GM12892 (cell line): ENCODE measurements around the gene ICAM2.

ENCODE experiments used
- DNase-seq: peaks from one replicate; pipeline ENCODE4 v3.0.0; 2011; ENCODE audit not compliant: insufficient read length
- FAIRE-seq: peaks from 2 replicates; lab custom pipeline; 2011; peaks lifted over from hg19 to GRCh38; lab: Jason Lieb, UNC
- POLR2A ChIP-seq: IDR thresholded peaks from 2 replicates; pipeline ENCODE4 v1.6.1; 2011; ENCODE audit warnings: low read depth, low read length, control low read depth
- POLR2AphosphoS5 ChIP-seq: IDR thresholded peaks from 2 replicates; pipeline ENCODE4 v1.6.1; 2011; ENCODE audit warnings: low read depth, low read length, control low read depth
- TAF1 ChIP-seq: IDR thresholded peaks from 2 replicates; pipeline ENCODE4 v1.6.1; 2011; ENCODE audit warnings: low read depth, mild to moderate bottlenecking, control low read depth, low read length, borderline replicate concordance

ICAM2 gene

GRCh38 chr17:63998721-63999679 is 21.4 kb downstream of the ICAM2 start:
- no peak for DNase-seq
- no peak for FAIRE-seq
- TF ChIP-seq TAF1 = no peak
- TF ChIP-seq POLR2AphosphoS5 = no peak
- no peak for TF ChIP-seq POLR2A

- TF ChIP-seq POLR2AphosphoS5 = no peak
- TF ChIP-seq POLR2A = no peak
- no peak for TF ChIP-seq TAF1
- DNase-seq = peak; percentile 92
- peak; percentile 99 for FAIRE-seq
Measured at GRCh38 chr17:63998050-63998720, 22.2 kb downstream of the ICAM2 start, which contains the start of gene PRR29. PRR29 (plus strand) TSS chr17:63998351; CDS start chr17:63998365, 14 bp downstream.

- DNase-seq (no peak), FAIRE-seq (no peak)
- TF ChIP-seq POLR2A (no peak), TAF1 (no peak), POLR2AphosphoS5 (no peak)
Measured at GRCh38 chr17:63997341-63998048, 22.9 kb downstream of the ICAM2 start.

- DNase-seq = no peak
- FAIRE-seq = no peak
Measured at GRCh38 chr17:63996430-63997182, 23.8 kb downstream of the ICAM2 start.

GRCh38 chr17:63995626-63996025 is 24.8 kb downstream of the ICAM2 start:
- TF ChIP-seq POLR2A (no peak), TAF1 (no peak), POLR2AphosphoS5 (no peak)
- FAIRE-seq = no peak
- DNase-seq = no peak

More at GRCh38 chr17:63996430-63997182, 23.8 kb downstream of the ICAM2 start:
- no peak for TF ChIP-seq TAF1
- no peak for TF ChIP-seq POLR2A
- no peak for TF ChIP-seq POLR2AphosphoS5

GRCh38 chr17:63993368-63993985 is 27.0 kb downstream of the ICAM2 start:
- FAIRE-seq (no peak), DNase-seq (no peak)
- TF ChIP-seq TAF1 (no peak), POLR2AphosphoS5 (no peak), POLR2A (no peak)

GRCh38 chr17:63991611-63992010 is 28.8 kb downstream of the ICAM2 start:
- FAIRE-seq = peak; percentile 40
- no peak for DNase-seq
- no peak for TF ChIP-seq TAF1
- no peak for TF ChIP-seq POLR2AphosphoS5
- no peak for TF ChIP-seq POLR2A

- DNase-seq (no peak), FAIRE-seq (no peak)
- no peak for TF ChIP-seq POLR2AphosphoS5
- TF ChIP-seq TAF1 = no peak
- no peak for TF ChIP-seq POLR2A
Measured at GRCh38 chr17:63989622-63990345, 30.6 kb downstream of the ICAM2 start.

- no peak for FAIRE-seq
- no peak for DNase-seq
- TF ChIP-seq POLR2AphosphoS5 = no peak
- no peak for TF ChIP-seq POLR2A
- no peak for TF ChIP-seq TAF1
Measured at GRCh38 chr17:63988741-63989621, 31.5 kb downstream of the ICAM2 start.

GRCh38 chr17:63988127-63988478 is 32.3 kb downstream of the ICAM2 start:
- FAIRE-seq = no peak
- no peak for DNase-seq
- TF ChIP-seq POLR2A = no peak
- no peak for TF ChIP-seq TAF1
- no peak for TF ChIP-seq POLR2AphosphoS5
